NCI-H1930 (cell line): ENCODE measurements around the gene TUBA1C.
"Not testable (repeated sequence)": the region's sequence is repeated elsewhere in the genome, so short reads cannot be mapped to it uniquely, and the experiment has no call there.

Experiments used
- DNase-seq, 2 experiments: peaks; one replicate each; lab custom pipeline; 2025; lab: John Stamatoyannopoulos, UW

Gene TUBA1C

GRCh38 chr12:49310451-49311000 is 45.6 kb downstream of the TUBA1C start:
- not testable (repeated sequence) for DNase-seq

DNA sequence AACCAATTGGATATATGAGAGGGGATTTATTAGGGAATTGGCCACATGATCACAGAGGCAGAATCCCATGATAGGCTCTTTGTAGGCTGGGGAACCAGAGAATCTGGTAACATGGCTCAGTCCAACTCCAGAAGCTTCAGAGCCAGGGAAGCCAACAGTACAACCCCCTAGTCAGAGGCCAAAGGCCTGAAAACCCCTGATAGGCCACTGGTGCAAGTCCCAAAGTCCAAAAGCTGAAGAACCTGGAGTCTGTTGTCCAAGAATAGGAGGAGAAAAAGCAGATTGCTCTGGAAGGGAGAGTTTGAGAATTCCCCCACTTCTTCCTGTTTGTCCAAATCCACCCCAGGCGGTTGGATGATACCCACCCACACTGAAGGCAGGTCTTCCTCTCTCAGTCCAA is 49.9 kb downstream of the TUBA1C start:
- DNase-seq = no peak

DNA sequence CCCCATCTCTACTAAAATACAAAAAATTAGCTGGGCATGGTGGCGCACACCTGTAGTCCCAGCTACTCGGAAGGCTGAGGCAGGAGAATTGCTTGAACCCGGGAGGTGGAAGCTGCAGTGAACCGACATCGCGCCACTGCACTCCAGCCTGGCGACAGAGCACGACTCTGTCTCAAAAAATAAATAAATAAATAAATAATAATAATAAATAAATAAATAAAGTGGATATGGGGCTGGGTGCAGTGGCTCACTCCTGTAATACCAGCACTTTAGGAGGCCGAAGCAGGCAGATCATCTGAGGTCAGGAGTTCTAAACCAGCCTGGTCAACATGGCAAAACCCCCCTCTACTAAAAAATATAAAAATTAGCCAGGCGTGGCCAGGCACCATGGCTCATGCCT is 52.2 kb downstream of the TUBA1C start:
- not testable (repeated sequence) for DNase-seq

DNA sequence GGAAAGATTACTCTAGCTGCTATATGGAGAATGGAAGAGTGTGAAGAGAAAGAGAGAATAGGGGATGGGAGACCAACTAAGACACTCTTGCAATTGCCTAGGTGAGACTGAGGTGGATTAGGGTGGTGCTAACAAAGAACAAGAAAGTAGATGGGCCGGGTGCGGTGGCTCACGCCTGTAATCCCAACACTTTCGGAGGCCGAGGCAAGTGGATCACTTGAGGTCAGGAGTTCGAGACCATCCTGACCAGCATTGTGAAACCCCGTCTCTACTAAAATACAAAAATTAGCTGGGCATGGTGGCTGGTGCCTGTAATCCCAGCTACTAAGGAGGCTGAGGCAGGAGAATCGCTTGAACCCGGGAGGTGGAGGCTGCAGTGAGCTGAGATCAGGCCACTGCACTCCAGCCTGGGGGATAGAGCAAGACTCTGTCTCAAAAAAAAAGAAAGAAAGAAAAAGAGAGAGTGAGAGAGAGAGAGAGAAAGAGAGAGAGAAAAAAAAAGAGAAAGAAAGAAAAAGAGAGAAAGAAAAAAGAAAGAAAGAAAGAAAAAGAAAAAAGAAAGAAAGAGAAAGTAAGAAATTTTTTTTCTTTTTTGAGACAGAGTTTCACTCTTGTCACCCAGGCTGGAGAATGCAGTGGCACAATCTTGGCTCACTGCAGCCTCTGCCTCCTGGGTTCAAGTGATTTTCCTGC is 55.7 kb downstream of the TUBA1C start:
- not testable (repeated sequence) for DNase-seq

GRCh38 chr12:49322367-49322707 is 57.5 kb downstream of the TUBA1C start:
- DNase-seq = no peak

GRCh38 chr12:49322708-49323523 is 58.0 kb downstream of the TUBA1C start, which contains the start of gene TROAP:
TSS of gene TROAP (plus strand) at chr12:49323255. CDS start at chr12:49323609, 354 bp downstream.
- DNase-seq = peak; percentile 97 to 98

GRCh38 chr12:49323524-49324097 is 58.7 kb downstream of the TUBA1C start:
- DNase-seq = no peak
